Measurements from ENCODE around the gene SPRING1. TPM values are rescaled to one million over a fixed set of nuclear protein-coding genes. Genes with fewer than 3 reads are reported as not detected.

The SPRING1 gene
- total RNA-seq, 2 donors from 2014 or later, result 55.5 to 62.1 TPM

DNA sequence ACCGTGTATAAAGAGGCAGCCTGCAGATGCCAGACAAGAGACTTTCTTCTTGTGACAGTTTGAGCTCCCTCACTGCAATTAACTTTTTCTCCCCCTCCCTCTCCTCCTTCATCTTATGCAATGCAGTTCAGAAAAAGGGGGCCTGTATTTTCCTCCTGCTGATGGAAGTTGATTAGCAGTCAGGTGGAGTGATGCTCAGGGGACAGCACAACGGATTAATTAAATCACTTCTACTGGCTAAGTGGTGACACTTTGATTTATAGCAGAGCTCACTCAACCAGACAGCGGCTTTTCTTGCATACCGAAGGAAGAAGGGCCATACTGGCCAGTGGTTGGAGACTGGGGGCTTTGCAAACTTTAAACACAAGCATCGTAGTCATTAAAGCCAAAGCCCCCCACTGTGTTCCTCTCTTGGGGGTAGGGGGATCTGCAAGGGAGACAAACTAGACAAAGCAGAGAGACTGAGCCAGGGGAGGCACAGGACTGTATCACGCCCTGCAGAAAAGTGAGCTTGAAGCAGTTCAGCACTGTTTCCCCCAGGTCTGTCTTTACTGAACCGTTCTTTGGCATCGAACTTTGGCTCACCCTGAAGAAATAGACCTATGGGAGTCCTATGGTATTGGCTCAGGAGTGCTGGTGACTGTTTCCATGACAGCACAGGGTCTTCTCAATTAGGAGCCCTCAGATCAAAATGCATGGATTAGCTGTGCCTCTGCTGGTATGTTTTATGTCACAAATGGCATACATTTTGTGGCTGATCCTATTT is 47.7 kb downstream of the SPRING1 start:
- DNase-seq, result no peak
- H3K9me3 ChIP-seq, result no peaks in the 10 kb centered on the region
- H3K27me3 ChIP-seq, result no peaks in the 10 kb centered on the region
- intact Hi-C loops (cut with DNase I), result no loop called here
- no peaks in the 10 kb centered on the region for H3K36me3 ChIP-seq
- TF ChIP-seq, protein P1, sequence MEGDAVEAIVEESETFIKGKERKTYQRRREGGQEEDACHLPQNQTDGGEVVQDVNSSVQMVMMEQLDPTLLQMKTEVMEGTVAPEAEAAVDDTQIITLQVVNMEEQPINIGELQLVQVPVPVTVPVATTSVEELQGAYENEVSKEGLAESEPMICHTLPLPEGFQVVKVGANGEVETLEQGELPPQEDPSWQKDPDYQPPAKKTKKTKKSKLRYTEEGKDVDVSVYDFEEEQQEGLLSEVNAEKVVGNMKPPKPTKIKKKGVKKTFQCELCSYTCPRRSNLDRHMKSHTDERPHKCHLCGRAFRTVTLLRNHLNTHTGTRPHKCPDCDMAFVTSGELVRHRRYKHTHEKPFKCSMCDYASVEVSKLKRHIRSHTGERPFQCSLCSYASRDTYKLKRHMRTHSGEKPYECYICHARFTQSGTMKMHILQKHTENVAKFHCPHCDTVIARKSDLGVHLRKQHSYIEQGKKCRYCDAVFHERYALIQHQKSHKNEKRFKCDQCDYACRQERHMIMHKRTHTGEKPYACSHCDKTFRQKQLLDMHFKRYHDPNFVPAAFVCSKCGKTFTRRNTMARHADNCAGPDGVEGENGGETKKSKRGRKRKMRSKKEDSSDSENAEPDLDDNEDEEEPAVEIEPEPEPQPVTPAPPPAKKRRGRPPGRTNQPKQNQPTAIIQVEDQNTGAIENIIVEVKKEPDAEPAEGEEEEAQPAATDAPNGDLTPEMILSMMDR (IDR thresholded peaks at IDR 0.05), result no peak
- peaks cover 7% of the 10 kb centered on the region for H3K4me1 ChIP-seq
- no peak overlapping the region for H3K9ac ChIP-seq (ENCODE audit: low read depth in 2 of 2, low read length in 2 of 2)
- H3K4me3 ChIP-seq, result no peak overlapping the region
- no peak overlapping the region for H3K27ac ChIP-seq

GRCh38 chr12:116689521-116689920 is 48.3 kb downstream of the SPRING1 start:
- TF ChIP-seq, protein P1 (IDR thresholded peaks at IDR 0.05), result no peak
- Histone ChIP-seq H3K9ac (ENCODE audit: low read depth in 2 of 2, low read length in 2 of 2) (no peak overlapping the region), H3K9me3 (no peaks in the 10 kb centered on the region), H3K36me3 (no peaks in the 10 kb centered on the region), H3K4me3 (no peak overlapping the region), H3K27me3 (no peaks in the 10 kb centered on the region), H3K27ac (no peak overlapping the region), H3K4me1 (peaks cover 7% of the 10 kb centered on the region)
- intact Hi-C loops (cut with DNase I), result no loop called here
- DNase-seq, result no peak

Other genes starting within 250 kb of the SPRING1 start
- 1 to 10 TPM in 1 of 2 donors, under 1 TPM in 1; 0.93 to 1.2 TPM for gene MAP1LC3B2, start 178.7 kb downstream of the SPRING1 start, total RNA-seq
- gene RNFT2, start 246 bp upstream of the SPRING1 start, total RNA-seq, result 10 to 100 TPM in 1 of 2 donors, 1 to 10 TPM in 1; 6.3 to 11.8 TPM
- under 1 TPM; 0.19 to 0.52 TPM for gene HRK, start 143.4 kb upstream of the SPRING1 start, total RNA-seq
- 10 to 100 TPM; 11.1 to 13.7 TPM for gene FBXW8, start 172.9 kb upstream of the SPRING1 start, total RNA-seq